ENCODE data around the gene SMIM15. TPM values are rescaled to one million over a fixed set of nuclear protein-coding genes. Genes with fewer than 3 reads are reported as not detected.

SMIM15 gene
- total RNA-seq, 2 experiments from 2014 or later = 50.0 to 59.6 TPM

GRCh38 chr5:61142391-61142790 lies 19.9 kb downstream of the SMIM15 start:
- Mint-ChIP-seq H3K4me1 (no peaks in the 10 kb centered on the region), H3K4me3 (no peak overlapping the region), H3K36me3 (peaks cover 3% of the 10 kb centered on the region), H3K9me3 (ENCODE audit: low read depth) (no peaks in the 10 kb centered on the region), H3K27ac (no peak overlapping the region), H3K27me3 (no peaks in the 10 kb centered on the region)
- CTCF ChIA-PET = no interaction called here
- ATAC-seq = no peak
- DNase-seq = no peak

DNA sequence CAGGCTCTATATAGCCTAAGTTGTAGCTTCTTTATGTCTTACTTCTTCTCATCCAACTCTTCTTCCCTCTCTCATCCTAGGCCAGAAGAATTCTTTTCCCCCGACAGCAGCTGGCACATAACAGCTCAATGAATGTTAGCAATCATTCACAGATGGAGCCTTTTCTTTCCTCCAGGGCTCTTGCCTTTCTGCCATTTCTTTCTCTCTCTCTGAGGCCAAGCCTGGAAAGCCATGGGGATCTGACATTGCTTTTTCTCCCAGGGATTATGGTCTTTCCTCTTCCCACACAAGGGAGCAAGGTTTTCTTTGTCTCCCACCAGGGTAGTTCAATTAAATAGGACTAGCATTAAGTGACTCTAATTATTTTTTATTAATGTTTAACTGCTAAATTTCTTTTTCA lies 20.5 kb downstream of the SMIM15 start:
- ATAC-seq = no peak

GRCh38 chr5:61139931-61140330 lies 22.3 kb downstream of the SMIM15 start:
- CTCF ChIA-PET = no interaction called here

More for the DNA sequence above, 20.5 kb downstream of the SMIM15 start:
- CTCF ChIA-PET = no interaction called here
- H3K4me3 Mint-ChIP-seq = no peak overlapping the region
- no peak for DNase-seq
- no peak overlapping the region for H3K27ac Mint-ChIP-seq
- H3K4me1 Mint-ChIP-seq = no peaks in the 10 kb centered on the region
- H3K36me3 Mint-ChIP-seq = peaks cover 3% of the 10 kb centered on the region
- no peaks in the 10 kb centered on the region for H3K9me3 Mint-ChIP-seq (ENCODE audit: low read depth)
- H3K27me3 Mint-ChIP-seq = no peaks in the 10 kb centered on the region

DNA sequence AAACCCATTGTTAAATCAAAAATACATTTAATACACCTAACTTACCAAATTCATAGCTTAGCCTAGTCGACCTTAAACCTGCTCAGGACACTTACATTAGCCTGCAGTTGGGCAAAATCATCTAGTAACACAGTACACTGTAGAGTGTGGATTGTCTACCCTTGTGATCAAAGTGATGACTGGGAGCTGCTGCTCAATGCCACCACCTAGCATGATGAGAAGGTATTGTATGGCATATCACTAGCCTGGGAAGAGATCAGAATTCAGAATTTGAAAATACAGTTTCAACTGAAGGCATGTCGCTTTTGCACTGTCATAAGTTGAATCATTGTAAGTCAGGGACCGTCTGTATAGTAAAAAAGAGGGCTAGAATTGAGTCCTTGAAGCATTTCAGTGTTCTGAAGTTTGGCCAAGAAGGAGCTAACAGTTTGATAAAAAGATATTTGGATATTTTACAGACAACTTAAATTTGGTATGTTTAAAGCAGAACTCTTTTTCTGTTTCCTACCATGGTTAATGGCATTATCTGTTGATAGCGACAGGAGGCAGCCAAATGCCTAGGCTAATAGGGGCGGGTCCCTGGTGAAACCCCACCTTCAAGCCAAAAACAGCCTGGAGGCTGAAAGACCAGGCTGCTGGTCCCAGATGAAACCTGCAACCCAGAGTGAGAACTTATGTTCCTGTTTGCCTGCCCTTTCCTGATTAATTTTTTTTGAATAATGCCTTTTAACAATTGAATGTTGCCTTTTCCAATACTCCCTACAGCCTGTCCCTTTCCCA lies 23.0 kb downstream of the SMIM15 start:
- DNase-seq = no peak

More at GRCh38 chr5:61139931-61140330, 22.3 kb downstream of the SMIM15 start:
- Mint-ChIP-seq H3K36me3 (no peaks in the 10 kb centered on the region), H3K27ac (no peak overlapping the region), H3K9me3 (ENCODE audit: low read depth) (no peaks in the 10 kb centered on the region), H3K4me1 (no peaks in the 10 kb centered on the region), H3K4me3 (no peak overlapping the region), H3K27me3 (no peaks in the 10 kb centered on the region)
- DNase-seq (no peak), ATAC-seq (no peak)

GRCh38 chr5:61137835-61138234 lies 24.4 kb downstream of the SMIM15 start:
- no peak overlapping the region for H3K27ac Mint-ChIP-seq
- no peak overlapping the region for H3K4me3 Mint-ChIP-seq
- CTCF ChIA-PET = no interaction called here
- no peaks in the 10 kb centered on the region for H3K4me1 Mint-ChIP-seq
- H3K36me3 Mint-ChIP-seq = peaks cover 2% of the 10 kb centered on the region
- no peaks in the 10 kb centered on the region for H3K9me3 Mint-ChIP-seq (ENCODE audit: low read depth)
- no peak for DNase-seq
- no peak for ATAC-seq
- no peaks in the 10 kb centered on the region for H3K27me3 Mint-ChIP-seq

More for the DNA sequence above, 23.0 kb downstream of the SMIM15 start:
- no peaks in the 10 kb centered on the region for H3K4me1 Mint-ChIP-seq
- CTCF ChIA-PET = no interaction called here
- no peak overlapping the region for H3K4me3 Mint-ChIP-seq
- H3K27ac Mint-ChIP-seq = no peak overlapping the region
- H3K27me3 Mint-ChIP-seq = no peaks in the 10 kb centered on the region
- ATAC-seq = no peak
- no peaks in the 10 kb centered on the region for H3K9me3 Mint-ChIP-seq (ENCODE audit: low read depth)
- H3K36me3 Mint-ChIP-seq = no peaks in the 10 kb centered on the region

GRCh38 chr5:61132559-61132958 lies 29.7 kb downstream of the SMIM15 start:
- Mint-ChIP-seq H3K4me1 (no peaks in the 10 kb centered on the region), H3K27me3 (no peaks in the 10 kb centered on the region), H3K36me3 (peaks cover 5% of the 10 kb centered on the region), H3K9me3 (ENCODE audit: low read depth) (no peaks in the 10 kb centered on the region), H3K4me3 (no peak overlapping the region), H3K27ac (no peak overlapping the region)
- no peak for ATAC-seq
- no peak for DNase-seq
- CTCF ChIA-PET = no interaction called here

- ATAC-seq (no peak), DNase-seq (no peak)
- Mint-ChIP-seq H3K4me1 (no peaks in the 10 kb centered on the region), H3K27me3 (no peaks in the 10 kb centered on the region), H3K27ac (no peak overlapping the region), H3K9me3 (ENCODE audit: low read depth) (no peaks in the 10 kb centered on the region), H3K36me3 (peaks cover 7% of the 10 kb centered on the region), H3K4me3 (no peak overlapping the region)
- CTCF ChIA-PET = no interaction called here
Observed at GRCh38 chr5:61130289-61130688, 32.0 kb downstream of the SMIM15 start.

- no peak for DNase-seq
- H3K9me3 Mint-ChIP-seq (ENCODE audit: low read depth) = no peaks in the 10 kb centered on the region
- no peaks in the 10 kb centered on the region for H3K27me3 Mint-ChIP-seq
- peaks cover 6% of the 10 kb centered on the region for H3K36me3 Mint-ChIP-seq
- no peak overlapping the region for H3K27ac Mint-ChIP-seq
- no peaks in the 10 kb centered on the region for H3K4me1 Mint-ChIP-seq
- no peak overlapping the region for H3K4me3 Mint-ChIP-seq
- CTCF ChIA-PET = no interaction called here
- no peak for ATAC-seq
Observed at GRCh38 chr5:61123145-61123544, 39.1 kb downstream of the SMIM15 start.

DNA sequence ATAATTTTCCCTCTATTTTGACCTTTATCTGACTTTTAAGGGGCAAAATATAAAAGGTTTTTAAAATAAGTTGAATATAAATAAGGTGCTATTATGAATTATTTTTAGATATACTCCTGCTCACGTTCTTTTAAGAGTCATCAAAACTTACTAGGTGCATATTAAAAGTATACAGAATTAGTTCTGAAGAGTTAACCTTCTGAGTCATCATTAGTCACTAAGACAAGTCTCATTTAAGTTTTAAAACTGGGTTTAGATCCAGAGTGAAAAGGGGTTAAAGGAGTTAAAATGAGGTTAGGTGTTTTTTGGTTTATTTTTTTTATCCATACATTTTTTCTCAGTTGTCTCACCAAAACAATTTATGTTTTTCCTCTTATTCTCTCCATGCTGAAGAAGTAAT lies 41.7 kb downstream of the SMIM15 start:
- CTCF ChIA-PET = no interaction called here
- Mint-ChIP-seq H3K27ac (no peak overlapping the region), H3K9me3 (ENCODE audit: low read depth) (no peaks in the 10 kb centered on the region), H3K4me1 (no peaks in the 10 kb centered on the region), H3K36me3 (peaks cover 3% of the 10 kb centered on the region), H3K4me3 (no peak overlapping the region), H3K27me3 (no peaks in the 10 kb centered on the region)
- DNase-seq (no peak), ATAC-seq (no peak)

- Mint-ChIP-seq H3K27ac (no peak overlapping the region), H3K4me1 (no peaks in the 10 kb centered on the region), H3K27me3 (no peaks in the 10 kb centered on the region), H3K4me3 (no peak overlapping the region), H3K9me3 (ENCODE audit: low read depth) (peaks cover 3% of the 10 kb centered on the region), H3K36me3 (peaks cover 11% of the 10 kb centered on the region)
- CTCF ChIA-PET = no interaction called here
- ATAC-seq (no peak), DNase-seq (no peak)
Observed at GRCh38 chr5:61119066-61119465, 43.2 kb downstream of the SMIM15 start.

- H3K36me3 Mint-ChIP-seq = peaks cover 18% of the 10 kb centered on the region
- no peak overlapping the region for H3K4me3 Mint-ChIP-seq
- no peak overlapping the region for H3K27ac Mint-ChIP-seq
- ATAC-seq = no peak
- CTCF ChIA-PET = no interaction called here
- no peaks in the 10 kb centered on the region for H3K27me3 Mint-ChIP-seq
- H3K9me3 Mint-ChIP-seq (ENCODE audit: low read depth) = peaks cover 5% of the 10 kb centered on the region
- no peak for DNase-seq
- no peaks in the 10 kb centered on the region for H3K4me1 Mint-ChIP-seq
Observed at GRCh38 chr5:61115968-61116367, 46.3 kb downstream of the SMIM15 start.

GRCh38 chr5:61114441-61114840 lies 47.8 kb downstream of the SMIM15 start:
- H3K4me3 Mint-ChIP-seq = no peak overlapping the region
- CTCF ChIA-PET = no interaction called here
- H3K27me3 Mint-ChIP-seq = no peaks in the 10 kb centered on the region
- no peaks in the 10 kb centered on the region for H3K4me1 Mint-ChIP-seq
- ATAC-seq (no peak), DNase-seq (no peak)
- H3K27ac Mint-ChIP-seq = no peak overlapping the region
- peaks cover 20% of the 10 kb centered on the region for H3K36me3 Mint-ChIP-seq
- peaks cover 5% of the 10 kb centered on the region for H3K9me3 Mint-ChIP-seq (ENCODE audit: low read depth)

Data from activated CD8-positive, alpha-beta memory T cell treated with anti-CD3 and anti-CD28 coated beads, Interleukin-2, amount 10 ng/mL, durations not matched to agents 7 days and 5 days (primary cell).